ENCODE measurements around the gene ECE2.

Gene ECE2

GRCh38 chr3:184284696-184285095 lies 8.9 kb downstream of the ECE2 start (continued):
- no peak for TF ChIP-seq ZNF24 (tag by site-specific recombination; IDR thresholded peaks at IDR 0.05)
- TF ChIP-seq RBAK (tag by site-specific recombination; IDR thresholded peaks at IDR 0.05) = no peak
- TF ChIP-seq IKZF3 (tag by site-specific recombination; IDR thresholded peaks at IDR 0.05) = peak; percentile 56; the same call in 1 of the 2 replicates
- no peak for TF ChIP-seq ZNF776 (tag by site-specific recombination; IDR thresholded peaks at IDR 0.05; ENCODE audit: borderline replicate concordance)
- no peak for TF ChIP-seq KLF16 (tag by site-specific recombination; IDR thresholded peaks at IDR 0.05)
- TF ChIP-seq ZNF140 (tag by site-specific recombination; IDR thresholded peaks at IDR 0.05) = no peak
- TF ChIP-seq ZNF426 (tag by site-specific recombination; IDR thresholded peaks at IDR 0.05) = no peak
- no peak for TF ChIP-seq ZNF544 (tag by site-specific recombination; IDR thresholded peaks at IDR 0.05)
- TF ChIP-seq BCL6B (tag by site-specific recombination; IDR thresholded peaks at IDR 0.05) = no peak
- no peak for TF ChIP-seq ZBTB48 (tag by site-specific recombination; IDR thresholded peaks at IDR 0.05)
- no peak for TF ChIP-seq ZNF311 (tag by site-specific recombination; IDR thresholded peaks at IDR 0.05; ENCODE audit: borderline replicate concordance)
- TF ChIP-seq ZNF518A (tag by site-specific recombination; conservative IDR thresholded peaks at IDR 0.05; ENCODE audit: low read depth) = no peak
- TF ChIP-seq MEIS1 (CRISPR knock-in tag; IDR thresholded peaks at IDR 0.05; ENCODE audit: borderline replicate concordance) = no peak
- TF ChIP-seq ZNF555 (tag by site-specific recombination; conservative IDR thresholded peaks at IDR 0.05) = no peak
- no peak for TF ChIP-seq ZXDB (tag by site-specific recombination; IDR thresholded peaks at IDR 0.05)

- CTCF ChIA-PET = interaction anchor here (0.6 to 2.8 kb wide), 14 partner anchors 8 to 397 kb away, joined by 3 to 15 read pairs (median 4); partner anchors contain the start of gene EEF1AKMT4
- Histone ChIP-seq H3K4me3 (ENCODE audit: low read depth, low read length) (no peak overlapping the region), H3K4me1 (ENCODE audit: control insufficient read depth, insufficient read depth, low read length) (no peaks in the 10 kb centered on the region), H3K27ac (ENCODE audit: extremely low read depth, low read depth, low read length) (no peak overlapping the region), H3K36me3 (ENCODE audit: control insufficient read depth in 2 of 2, insufficient read depth in 1 of 2, low read length in 2 of 2) (no peaks in the 10 kb centered on the region), H3K9me3 (ENCODE audit: control insufficient read depth, insufficient read depth, low read depth, low read length) (no peaks in the 10 kb centered on the region)
- POLR2A ChIA-PET = no interaction called here
- no peak for TF ChIP-seq ZNF239 (tag by site-specific recombination; IDR thresholded peaks at IDR 0.05)
- TF ChIP-seq PRDM10 (tag by site-specific recombination; IDR thresholded peaks at IDR 0.05) = peak; percentile 13; the same call in 1 of the 2 replicates
- TF ChIP-seq TRIM28 (IDR thresholded peaks at IDR 0.05; ENCODE audit: borderline replicate concordance, low read length) = peak; percentile 78; the same call in 1 of the 2 replicates
- TF ChIP-seq ZSCAN30 (tag by site-specific recombination; IDR thresholded peaks at IDR 0.05) = peak; percentile 78
- TF ChIP-seq ZFP3 (tag by site-specific recombination; IDR thresholded peaks at IDR 0.05; ENCODE audit: low read depth) = no peak
- TF ChIP-seq CTCF (tag by site-specific recombination; IDR thresholded peaks at IDR 0.05) = peak; percentile 83
- TF ChIP-seq ZBTB17 (tag by site-specific recombination; IDR thresholded peaks at IDR 0.05) = peak; percentile 74
- TF ChIP-seq SP7 (tag by site-specific recombination; IDR thresholded peaks at IDR 0.05) = 0 out of 2 replicates have a peak, but pooled peaks have one; percentile 13
- peak; percentile 76 for TF ChIP-seq ZNF654 (tag by site-specific recombination; IDR thresholded peaks at IDR 0.05; ENCODE audit: low read depth)
Measured at GRCh38 chr3:184289426-184289938, 13.7 kb downstream of the ECE2 start.

Measured in HEK293 (cell line).